ENCODE measurements around the gene PTPN5. TPM values are rescaled to one million over a fixed set of nuclear protein-coding genes. Genes with fewer than 3 reads are reported as not detected.

Gene PTPN5
- polyA plus RNA-seq, 12 donors, result 0.14 to 8.1 (median 0.27) TPM; not detected in 2

DNA sequence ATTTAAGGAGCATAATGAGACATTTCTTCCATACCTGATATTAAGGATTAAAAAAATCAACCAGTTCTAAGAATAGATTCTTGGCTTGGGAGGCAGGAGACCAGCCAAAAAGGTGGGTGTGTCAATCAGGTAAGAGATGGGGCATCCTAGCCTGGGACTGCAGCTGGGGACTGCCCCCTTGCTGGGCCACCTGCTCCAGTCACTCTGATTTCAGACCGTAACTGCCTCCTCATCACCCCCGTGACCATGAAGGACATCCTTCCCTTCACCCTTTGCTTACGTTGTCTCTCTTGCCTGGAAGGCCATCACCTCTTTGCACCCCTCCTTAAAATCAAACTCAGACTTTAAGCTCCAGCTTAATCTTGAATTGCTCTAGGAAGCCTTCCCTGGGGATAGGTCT lies 17.9 kb downstream of the PTPN5 start:
- DNase-seq, result no peak

DNA sequence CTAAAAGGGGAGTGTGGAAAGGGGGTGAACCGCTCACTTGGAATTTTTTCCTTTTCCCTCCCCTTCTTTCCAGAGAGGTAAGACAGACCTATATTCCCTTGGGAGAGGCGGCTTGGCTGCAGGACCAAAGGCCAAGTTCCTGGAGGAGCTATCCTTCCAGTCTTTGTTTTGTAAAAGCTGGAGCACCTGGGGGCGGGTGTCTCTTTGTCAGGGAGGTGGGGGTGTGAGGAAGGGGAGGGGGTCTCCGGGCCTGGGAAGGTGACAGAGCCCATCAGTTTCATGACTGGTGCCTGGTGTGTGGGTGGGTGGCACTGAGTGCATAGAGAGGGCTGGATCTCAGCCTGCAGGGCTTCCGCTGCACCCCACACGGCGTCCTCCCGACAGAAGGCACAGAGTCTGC lies 18.5 kb downstream of the PTPN5 start:
- DNase-seq, result no peak

DNA sequence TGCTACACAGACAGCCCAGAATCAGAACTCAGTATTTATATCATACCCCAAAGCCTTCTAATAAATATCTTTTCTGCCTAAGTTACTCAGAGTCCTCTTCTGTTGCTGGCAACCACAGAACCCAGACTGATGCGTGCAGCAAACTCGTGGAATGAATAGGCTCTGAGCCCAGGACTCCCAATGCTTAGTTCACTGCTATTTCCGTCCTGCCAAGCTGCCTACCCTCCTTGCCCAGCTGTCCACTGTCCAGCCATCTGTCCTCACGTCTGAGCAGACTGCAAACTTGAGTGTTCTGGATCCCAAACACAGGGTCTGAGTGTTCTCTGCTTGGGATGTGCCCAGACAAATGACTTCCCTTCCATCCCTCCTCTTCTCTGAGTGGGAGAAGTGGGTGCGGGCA lies 19.4 kb downstream of the PTPN5 start:
- DNase-seq, result no peak

DNA sequence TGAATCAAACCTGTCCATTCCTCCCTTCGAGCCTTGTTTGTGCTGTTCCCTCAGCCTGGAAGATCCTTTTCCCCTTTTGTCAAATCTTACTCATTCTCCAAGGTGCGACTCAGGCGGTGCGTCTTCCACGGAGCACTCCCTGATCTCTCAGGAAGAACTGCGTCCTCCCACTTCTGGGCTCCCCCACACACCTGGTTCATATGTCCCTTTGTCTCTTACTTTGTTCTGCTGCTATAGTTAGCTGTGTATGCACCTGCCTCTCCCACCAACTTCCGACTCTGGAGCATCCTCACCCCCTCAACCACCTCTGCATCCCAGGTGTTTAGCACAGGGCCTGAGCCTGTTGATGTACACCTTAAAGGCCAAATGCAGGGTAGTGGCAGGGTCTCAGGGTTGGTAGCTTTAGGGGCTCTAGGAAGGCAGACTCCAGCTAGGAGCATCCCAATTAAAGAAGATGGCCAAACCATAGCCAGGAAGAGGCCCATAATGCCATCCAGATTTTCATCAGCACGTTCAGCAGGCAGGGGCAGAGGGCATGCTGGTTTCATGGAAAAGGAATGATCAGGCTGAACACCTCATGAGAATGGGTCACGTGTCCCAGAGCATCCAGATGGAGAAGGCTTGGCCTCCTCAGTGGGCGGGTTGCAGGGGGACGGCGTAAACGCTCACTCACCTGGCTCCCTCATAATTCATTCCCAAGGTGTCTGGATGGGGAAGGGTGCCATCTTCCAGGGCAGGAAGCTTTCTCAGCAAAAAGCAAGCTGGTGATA lies 20.1 kb downstream of the PTPN5 start:
- DNase-seq, result no peak

DNA sequence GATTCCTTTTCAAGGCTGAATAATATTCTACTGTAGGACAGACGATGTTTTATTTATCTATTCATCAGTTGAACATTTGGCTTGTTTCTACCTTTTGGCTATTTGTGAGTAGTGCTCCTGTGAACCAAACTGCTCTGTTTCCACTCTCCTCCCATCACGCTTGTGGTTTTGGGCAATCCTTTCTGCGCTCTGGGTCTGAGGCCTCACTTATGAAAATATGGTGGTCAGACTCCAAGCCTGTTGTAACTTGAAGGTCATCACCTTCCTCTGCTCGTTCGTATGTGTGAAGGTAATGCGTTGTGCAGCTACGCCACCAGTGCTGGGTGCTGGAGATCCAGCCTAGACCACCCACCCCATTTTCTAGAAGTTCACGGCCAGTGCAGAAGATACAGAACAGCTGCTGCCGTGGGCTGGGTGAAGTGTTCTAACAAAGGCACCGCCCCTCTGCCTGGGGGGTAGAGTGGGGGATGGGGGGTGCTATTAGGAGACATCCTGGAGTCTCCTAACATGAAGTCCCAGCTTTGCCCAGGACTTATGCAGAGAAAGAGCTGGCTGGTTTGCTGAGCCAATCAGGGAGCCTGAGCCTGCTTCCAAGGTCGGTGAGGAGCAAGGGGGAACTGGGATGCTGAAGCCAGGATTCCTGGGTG lies 21.0 kb downstream of the PTPN5 start:
- DNase-seq, result no peak

DNA sequence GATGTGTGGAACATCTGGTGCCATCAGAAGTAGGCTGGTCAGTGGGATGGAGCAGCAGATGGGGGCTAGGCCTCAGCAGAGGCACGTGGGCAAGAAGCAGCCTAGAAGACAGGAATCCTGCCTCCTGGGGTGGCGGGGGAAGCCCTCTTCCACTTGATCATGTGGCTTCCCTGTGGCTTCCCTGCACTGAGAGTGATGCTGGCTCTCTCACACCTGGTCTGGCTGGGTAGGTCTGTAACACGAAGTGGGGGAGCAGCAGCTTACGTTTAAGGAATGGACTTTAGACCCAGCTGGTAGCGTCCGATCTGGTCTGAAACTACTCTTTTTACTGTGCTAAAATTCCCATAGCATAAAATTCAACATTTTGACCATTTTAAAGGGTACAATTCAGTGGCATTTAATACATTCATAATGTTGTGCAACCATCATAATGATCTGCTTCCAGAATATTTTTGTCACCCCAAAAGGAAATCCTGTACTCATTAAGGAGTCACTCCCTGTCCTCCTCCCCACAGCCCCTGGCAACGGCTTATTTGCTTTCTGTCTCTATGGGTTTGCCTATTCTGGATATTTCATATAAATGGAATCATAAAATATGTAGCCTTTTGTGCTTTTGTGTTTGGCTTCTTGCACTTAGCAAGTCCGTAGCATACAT lies 21.7 kb downstream of the PTPN5 start:
- DNase-seq, result no peak

DNA sequence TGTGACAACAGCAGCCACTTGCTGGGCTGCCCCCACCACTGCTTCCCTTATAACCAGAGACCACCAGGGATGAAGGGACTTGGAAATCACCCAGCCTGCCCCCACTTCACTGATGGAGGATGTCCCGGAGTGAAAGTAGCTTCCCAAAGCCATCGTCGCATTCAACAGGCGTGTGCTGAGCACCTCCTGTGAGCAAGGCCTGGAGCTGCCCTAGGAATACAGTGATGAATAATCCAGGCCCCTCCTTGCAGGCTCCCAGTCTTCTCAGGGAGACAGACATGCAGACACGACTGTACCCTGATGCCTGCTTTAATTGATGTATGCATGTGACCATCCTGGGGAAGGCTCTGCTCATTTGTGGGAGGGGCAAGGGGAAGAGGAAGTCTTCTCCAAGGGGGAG lies 22.6 kb downstream of the PTPN5 start:
- no peak for DNase-seq

DNA sequence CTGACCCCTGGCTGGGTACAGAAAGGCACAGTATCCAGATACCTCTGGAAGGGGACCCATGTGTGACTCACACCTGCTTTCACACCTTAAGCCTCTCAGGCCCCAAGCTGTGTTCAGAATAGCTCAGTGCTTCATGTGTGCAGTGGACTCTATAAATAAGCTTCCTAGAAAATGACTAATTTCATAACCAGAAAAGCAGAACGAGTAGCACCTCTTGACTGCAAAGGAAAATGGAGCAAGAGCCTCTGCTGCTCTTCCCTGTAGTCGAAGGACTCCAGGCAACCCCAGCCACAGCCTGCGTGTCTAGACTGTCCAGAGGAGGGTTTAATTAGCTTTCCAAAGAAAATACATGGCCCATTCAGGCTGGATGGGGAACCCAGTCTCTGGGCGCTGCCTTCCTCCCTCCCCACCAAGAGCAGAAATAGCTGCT lies 23.1 kb downstream of the PTPN5 start:
- DNase-seq, result no peak

DNA sequence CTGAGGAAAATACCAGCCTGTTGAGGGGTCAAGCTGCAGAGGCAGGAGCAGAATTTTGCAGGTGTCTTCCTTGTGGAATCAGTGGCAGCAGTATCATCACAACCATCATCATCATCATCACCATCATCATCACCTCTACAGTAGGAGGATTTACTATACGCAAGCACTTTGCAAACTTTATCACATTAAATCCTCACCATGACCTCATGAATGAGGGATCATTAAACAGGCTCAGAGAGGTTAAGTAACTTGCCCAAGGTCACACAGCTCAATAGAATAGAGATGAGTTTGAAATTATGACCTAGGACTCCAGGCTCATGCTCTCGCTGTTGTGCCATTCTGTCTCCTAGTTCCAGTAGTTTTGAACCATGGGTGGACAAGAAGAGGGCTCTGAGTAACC lies 25.6 kb downstream of the PTPN5 start:
- no peak for DNase-seq

DNA sequence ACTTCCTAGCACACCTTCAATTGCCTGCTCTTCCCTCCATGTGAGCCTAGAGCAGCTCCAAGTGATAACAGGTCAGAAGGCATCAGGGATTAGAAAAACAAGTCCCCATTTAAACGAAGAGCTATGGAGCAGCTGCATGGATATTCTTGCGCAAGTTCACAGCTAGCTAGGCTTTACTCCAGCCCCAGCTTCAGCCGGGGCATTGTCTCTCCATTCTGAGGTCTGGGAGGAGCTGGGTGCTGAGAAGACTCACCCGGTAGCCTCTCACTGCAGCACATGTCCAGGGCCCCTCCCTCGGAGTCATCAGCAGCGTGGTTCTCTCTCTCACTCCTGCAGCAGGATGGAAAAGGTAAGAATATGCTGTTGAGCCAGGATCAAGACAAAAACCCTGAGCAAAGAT lies 26.0 kb downstream of the PTPN5 start:
- no peak for DNase-seq

DNA sequence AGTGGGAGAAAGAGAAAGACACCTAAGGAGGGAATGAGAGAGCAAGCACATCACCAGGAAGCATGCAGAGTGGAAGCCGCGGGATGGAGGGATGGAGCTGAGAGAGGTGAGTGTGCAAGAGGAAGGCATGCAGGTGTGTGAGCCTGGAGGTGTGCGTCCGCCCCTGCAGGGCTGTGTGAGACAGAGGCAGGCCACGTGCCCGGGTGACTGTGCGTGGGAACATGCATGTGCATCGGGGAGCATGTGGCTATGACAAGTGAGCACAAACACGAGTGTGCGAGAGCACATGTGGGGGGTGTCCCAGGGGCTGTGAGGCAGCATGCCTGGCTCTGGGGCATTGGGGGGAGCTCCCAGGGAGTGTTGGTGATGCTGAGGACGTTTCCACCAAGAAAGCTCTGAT lies 29.9 kb downstream of the PTPN5 start:
- no peak for DNase-seq

DNA sequence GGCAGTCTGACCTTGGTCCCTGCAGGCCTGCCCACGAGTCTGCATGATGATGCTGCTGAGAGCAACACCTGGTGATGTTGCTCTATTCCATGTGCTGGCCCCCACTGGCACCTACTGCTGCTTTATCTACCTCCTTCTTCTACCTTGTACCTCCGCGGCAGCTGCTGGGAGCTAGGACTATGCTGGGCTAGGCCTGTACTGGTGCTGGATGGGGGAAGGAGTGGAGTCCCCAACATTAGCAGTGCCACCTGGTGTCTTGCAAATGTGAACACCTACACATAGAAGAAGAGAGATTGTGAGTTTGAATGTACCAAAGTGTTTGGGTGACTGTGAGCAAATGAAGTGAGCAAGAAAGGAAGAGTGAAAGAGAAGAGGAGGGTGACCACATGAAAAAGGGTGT lies 30.5 kb downstream of the PTPN5 start:
- no peak for DNase-seq

DNA sequence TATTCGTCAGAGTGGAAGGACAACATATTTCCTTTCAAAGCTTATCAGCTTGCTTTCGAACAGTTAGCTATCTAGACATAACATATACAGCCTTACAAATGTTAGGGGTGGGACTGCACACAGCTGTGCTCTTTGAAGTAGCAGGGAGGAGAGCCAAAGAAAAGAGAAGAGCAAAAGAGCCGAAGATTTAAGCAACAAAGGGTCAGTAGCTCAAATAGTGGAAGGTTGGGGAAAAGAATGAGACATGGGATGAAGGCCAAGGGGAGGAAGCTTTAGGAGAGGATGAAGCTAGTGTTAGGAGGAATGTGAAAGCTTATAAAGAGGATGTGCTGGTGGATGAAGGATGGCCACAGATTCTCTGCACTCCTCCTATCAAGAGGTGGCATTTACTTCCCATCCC lies 33.8 kb downstream of the PTPN5 start:
- no peak for DNase-seq

DNA sequence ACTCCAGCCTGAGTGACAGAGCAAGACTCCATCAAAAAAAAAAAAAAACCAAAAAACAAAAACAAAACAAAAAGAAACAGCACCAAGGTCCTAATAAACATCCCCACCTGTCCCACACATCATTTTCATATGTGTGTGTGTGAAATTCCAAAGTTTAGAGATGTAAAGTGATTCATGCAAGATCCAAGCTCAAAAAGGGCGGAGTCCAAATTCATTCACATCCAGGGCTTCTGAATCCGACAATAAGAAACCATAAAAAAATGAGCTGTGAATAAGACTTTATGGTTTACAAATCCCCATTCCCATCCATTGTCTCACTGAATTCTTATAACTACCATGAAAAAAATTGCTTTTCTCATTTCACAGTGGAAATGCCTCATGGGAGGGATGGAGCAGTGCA lies 34.7 kb downstream of the PTPN5 start:
- no peak for DNase-seq

DNA sequence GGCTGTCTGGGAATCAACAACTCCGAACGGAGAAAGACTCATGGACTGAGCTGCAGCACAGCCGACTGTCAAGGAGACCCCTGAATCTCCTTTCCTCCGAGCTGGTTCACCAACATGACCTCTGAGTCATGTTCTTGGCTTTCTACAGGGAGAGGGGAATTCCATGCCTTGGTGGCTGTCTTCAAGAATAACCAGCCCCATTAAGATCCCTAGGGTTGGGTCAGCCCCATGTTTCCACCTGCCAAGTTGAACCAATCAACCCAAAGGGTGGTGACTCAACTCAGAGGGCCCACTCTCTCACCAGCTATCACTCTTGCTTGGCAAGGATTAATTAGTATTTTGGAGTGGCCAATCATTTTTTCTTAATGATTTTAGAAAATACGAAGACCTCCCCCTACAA lies 37.3 kb downstream of the PTPN5 start:
- DNase-seq, result no peak

DNA sequence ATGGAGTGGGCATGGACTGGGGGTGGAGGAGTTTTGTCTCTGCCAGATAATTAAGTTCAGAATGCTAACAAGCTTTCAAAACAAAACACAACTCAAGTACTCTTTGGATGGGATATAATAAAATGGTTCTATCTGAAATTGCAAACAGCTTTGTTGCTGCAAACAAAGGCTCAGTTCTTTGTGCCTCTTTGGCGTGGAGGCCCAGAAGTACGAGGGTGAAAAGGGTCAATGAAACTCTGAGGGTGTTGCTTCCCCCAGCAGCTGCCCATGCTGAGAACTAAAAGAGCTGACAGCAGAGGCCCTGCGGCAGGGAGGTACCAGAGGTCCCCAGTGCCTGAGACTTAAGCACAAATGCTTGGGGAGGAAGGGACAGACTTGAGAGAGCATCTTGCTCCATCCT lies 39.1 kb downstream of the PTPN5 start:
- no peak for DNase-seq

DNA sequence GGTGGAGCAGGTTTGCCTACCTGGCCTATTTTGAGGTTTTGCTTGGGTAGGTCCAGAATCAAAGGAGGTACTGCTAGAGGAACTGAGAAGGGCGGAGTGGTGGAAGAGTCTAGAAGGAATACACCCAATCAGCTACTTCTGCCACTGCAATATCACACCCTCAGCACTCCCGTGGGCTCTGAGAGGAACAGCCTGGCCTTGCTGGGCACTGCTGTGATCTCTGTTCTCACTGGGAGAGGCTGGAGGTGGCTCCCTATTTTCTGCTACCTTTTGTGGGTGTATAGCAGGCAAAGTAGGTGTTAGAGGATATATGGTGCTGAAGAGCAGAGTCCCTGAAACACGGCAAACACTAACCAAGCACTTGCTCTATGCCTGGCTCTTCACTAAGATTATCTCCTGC lies 40.7 kb downstream of the PTPN5 start:
- no peak for DNase-seq

DNA sequence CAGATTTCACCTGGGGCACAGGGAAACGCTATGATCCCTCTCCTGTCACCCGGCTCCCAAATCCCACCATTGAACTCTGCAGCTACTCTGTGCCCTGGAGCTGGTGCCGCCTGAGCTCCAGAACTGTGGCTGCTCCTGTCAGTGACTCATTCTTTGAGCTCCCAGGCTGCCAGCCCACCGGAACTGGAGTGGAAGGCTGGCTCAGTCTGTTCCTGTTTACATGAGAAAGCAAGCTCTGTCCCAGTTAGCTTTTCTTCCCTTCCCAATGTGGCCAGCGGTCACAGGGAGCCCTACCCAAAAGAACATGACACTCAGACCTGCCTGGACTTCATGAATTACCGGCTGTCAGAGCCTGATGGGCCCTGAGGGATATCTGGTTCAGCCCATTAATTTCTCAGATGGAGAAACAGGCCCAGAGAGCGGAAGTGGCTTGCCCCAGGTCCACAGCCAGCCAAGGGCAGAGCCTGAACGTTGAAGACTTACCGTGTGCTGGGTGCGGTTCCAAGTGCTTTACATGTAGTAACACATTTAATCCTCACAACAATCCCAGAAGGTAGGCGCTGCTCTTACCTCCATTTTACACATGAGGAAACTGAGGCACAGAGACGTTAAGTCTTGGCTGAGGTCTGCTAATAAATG lies 41.8 kb downstream of the PTPN5 start:
- DNase-seq, result no peak

DNA sequence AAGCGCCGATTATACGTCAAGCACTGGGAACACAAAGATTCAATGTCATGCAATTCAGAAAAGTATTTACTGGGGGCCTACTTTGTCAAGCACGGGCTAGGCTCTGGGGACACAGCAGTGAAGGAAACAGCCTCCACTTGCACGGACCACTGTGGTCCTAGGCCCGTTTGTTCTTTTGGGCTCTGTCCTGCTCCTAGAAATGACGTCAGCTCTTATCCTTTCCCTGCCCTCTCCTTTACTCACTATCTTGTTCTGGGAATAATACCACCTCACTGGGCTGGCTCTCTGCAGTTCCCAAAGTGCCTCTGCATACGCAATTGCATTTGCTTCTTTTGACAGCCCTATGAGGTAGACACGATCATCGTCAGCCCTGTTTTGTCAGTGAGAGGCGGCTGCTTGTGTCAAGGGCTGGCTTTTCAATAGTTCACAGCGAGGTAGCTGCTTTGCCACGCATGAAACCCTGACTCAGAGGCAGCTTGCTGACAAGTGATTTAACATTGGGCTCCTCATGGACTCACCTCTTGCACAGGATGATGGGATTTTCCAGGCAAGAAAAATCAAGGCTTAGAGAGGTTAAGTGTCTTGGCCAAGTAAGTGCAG lies 42.7 kb downstream of the PTPN5 start:
- no peak for DNase-seq

DNA sequence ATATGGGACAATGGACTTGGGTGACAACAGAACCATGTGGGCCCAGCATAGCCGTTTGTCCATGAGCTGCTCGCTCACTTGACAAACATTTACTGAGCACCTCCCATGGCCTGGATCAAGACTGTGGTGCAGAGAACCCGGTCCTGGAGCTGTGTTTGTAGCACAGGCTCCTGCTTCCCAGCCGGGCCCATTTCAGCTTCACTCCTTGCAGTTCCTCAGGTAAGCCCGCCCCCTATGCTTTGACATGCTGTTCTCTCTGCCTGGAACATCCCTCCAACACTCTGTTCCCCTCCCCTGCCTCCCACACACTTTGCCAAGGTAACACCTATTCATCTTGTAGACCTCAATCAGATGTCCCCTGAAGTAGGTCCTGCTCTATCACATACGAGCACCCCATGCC lies 46.3 kb downstream of the PTPN5 start:
- DNase-seq, result no peak

DNA sequence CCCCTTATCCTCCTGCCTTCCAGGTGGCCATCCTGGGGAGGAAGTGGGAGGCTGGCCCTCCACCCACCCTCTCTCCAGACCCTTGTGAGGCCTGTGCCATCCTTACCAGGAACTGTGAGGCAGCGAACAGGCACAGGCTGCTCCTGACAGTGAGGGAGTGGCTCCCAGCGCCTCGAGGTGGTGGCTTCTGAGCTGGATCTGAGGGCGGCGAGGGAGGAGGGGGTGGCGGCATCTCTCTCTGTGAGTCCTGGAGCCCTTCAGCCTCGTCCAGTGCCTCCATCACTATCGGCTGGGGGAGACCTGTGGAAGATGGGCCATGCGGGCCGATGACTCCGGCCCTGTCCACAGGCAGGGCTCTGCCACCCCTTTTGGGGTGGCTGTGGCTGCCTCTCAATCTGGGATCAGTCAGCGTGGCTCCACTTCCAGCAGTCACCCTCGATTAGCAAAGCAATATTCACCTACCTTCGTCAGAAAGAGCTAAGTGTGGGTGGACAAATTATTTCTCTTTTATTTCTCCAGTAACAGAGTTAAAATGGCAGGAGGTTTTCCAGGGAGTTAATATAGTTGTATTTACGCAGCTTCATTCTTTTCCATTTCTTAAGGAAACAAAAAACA lies 47.6 kb downstream of the PTPN5 start:
- DNase-seq, result no peak

DNA sequence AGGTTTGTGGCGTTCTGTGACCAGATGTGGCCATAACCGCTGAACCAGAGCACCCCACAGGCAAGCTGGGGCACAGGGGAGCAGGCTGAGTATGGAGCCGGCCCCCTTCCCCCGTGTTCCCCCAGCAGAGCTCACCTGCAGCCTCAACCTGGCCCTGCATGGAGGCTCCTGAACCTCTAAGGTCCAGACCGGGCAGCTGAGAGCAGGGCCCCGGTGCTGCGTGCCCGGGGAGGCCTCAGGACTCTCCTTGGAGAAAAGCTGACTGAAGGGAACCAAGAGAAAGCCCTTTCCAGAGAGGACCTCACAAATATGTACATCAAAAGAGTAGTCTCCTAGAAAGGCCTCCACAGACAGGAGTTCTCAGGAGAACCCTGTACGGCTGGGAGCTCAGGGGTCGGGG lies 48.2 kb downstream of the PTPN5 start:
- no peak for DNase-seq
